H1 (cell line): ENCODE measurements around the gene ADORA1. TPM values are rescaled to one million over a fixed set of nuclear protein-coding genes. Genes with fewer than 3 reads are reported as not detected.

Source experiments
- FOSL1 ChIP-seq: IDR thresholded peaks from 2 replicates; pipeline ENCODE4 v1.6.1; 2011; ENCODE audit warnings: mild to moderate bottlenecking, low read depth, low read length, moderate library complexity; ENCODE audit not compliant: insufficient read depth
- KDM4A ChIP-seq: IDR thresholded peaks from one replicate; pipeline ENCODE4 v1.7.1; 2012; ENCODE audit warnings: low read depth, mild to moderate bottlenecking, moderate library complexity, low read length, inconsistent platforms; ENCODE audit not compliant: severe bottlenecking
- TEAD4 ChIP-seq: IDR thresholded peaks from 2 replicates; pipeline ENCODE4 v1.6.1; 2012; ENCODE audit warnings: low read depth, low read length, inconsistent platforms, mixed read lengths
- ZNF274 ChIP-seq: IDR thresholded peaks from 2 replicates; pipeline ENCODE4 v1.7.0; 2012; ENCODE audit warnings: low read length, borderline replicate concordance; ENCODE audit errors: extremely low read depth
- polyA plus RNA-seq, 7 experiments: library from polyadenylated mRNA; depleted of rRNA in 3 of 7; stranded (reverse) in 5 of 7; unstranded in 2 of 7; fragments of >200 nt in 5 of 7; fragments of 200-250 nt in 2 of 7; gene quantifications; 1 replicate in 5 of 7; 2 replicates in 1 of 7; 4 replicates in 1 of 7; pipeline versions ENCODE4 v1.2.1 to v1.2.3, GENCODE V29; 2011 to 2013; ENCODE audit warnings: missing spikeins in 2 of 7, mixed read lengths in 2 of 7
- total RNA-seq: library from RNA; stranded (reverse); fragmentation: NEBNext Ultra II Directional; extraction: Animal tissue kit (Norgen Biotek cat#: 25700); gene quantifications from 2 replicates; pipeline ENCODE4 v1.2.1, GENCODE V29; 2021

ADORA1 gene
- total and polyA plus RNA-seq, 2 of the 8 experiments (the other 6 are each of a cell fraction or from before 2014, with no cell fraction given), result 3.3 to 6.7 TPM

GRCh38 chr1:203187304-203187685 lies 59.8 kb downstream of the ADORA1 start (continued):
- no peak for TF ChIP-seq KDM4A
- TF ChIP-seq ZNF274, result no peak
- no peak for TF ChIP-seq TEAD4
- no peak for TF ChIP-seq FOSL1
